ENCODE results near the gene SUFU. TPM values are rescaled to one million over a fixed set of nuclear protein-coding genes. Genes with fewer than 3 reads are reported as not detected.

The SUFU gene
- total and polyA plus RNA-seq, 2 of the 4 experiments (the other 2 are of a cell fraction), result 2.2 to 11.0 TPM

DNA sequence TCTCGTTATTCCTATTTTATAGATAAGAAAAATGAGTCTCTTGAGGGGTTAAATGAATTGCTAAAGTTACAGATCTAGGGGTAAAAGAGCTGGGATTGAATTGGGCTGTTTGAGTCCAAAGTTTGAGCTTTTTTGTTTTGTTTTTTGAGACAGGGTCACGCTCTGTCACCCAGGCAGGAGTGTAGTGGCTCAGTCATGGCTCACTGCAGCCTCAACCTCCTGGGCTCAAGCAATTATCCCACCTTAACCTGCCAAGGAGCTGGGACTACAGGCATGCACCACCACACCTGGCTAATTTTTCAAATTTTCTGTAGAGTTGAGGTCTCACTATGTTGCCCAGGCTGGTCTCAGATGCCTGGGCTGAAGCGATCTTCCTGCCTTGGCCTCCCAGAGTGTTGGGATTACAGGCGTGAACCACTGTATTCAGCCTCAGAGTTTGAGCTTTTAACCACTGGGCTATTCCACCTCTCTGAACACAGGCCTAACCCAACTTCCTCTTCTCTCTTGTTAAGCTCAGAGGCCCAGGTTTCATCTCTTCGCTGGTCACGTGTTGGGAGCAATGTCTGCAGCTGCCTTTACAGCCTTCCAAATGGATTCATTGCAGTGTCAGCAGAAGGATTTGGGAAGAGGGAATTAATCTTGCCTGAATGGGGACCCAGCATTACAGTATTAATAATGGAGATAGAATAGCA is 8.0 kb downstream of the SUFU start:
- no peak overlapping the region for H4K91ac ChIP-seq (ENCODE audit: insufficient read depth, low read depth, low read length)
- H4K5ac ChIP-seq (ENCODE audit: low read depth, low read length), result no peak overlapping the region
- no peak overlapping the region for H2BK120ac ChIP-seq (ENCODE audit: low read depth, low read length)
- TF ChIP-seq SMC3 (IDR thresholded peaks at IDR 0.05; ENCODE audit: low read depth, low read length) (no peak), MXI1 (IDR thresholded peaks at IDR 0.05; ENCODE audit: borderline replicate concordance, low read depth, low read length) (no peak), RCOR1 (IDR thresholded peaks at IDR 0.05; ENCODE audit: insufficient replicate concordance, low read length) (no peak), RFX5 (IDR thresholded peaks at IDR 0.05; ENCODE audit: low read depth, low read length) (no peak), BHLHE40 (IDR thresholded peaks at IDR 0.05; ENCODE audit: low read depth, low read length) (no peak), MAZ (IDR thresholded peaks at IDR 0.05; ENCODE audit: borderline replicate concordance, low read depth, low read length) (no peak), RAD21 (IDR thresholded peaks at IDR 0.05; ENCODE audit: low read length) (no peak), CHD1 (IDR thresholded peaks at IDR 0.05; ENCODE audit: low read depth, low read length) (no peak), FOS (IDR thresholded peaks at IDR 0.05; ENCODE audit: low read depth, low read length) (no peak), POLR2A (IDR thresholded peaks at IDR 0.05; ENCODE audit: low read depth, low read length) (no peak), MAFK (IDR thresholded peaks at IDR 0.05; ENCODE audit: low read depth, low read length) (no peak)
- TF ChIP-seq, protein P1, sequence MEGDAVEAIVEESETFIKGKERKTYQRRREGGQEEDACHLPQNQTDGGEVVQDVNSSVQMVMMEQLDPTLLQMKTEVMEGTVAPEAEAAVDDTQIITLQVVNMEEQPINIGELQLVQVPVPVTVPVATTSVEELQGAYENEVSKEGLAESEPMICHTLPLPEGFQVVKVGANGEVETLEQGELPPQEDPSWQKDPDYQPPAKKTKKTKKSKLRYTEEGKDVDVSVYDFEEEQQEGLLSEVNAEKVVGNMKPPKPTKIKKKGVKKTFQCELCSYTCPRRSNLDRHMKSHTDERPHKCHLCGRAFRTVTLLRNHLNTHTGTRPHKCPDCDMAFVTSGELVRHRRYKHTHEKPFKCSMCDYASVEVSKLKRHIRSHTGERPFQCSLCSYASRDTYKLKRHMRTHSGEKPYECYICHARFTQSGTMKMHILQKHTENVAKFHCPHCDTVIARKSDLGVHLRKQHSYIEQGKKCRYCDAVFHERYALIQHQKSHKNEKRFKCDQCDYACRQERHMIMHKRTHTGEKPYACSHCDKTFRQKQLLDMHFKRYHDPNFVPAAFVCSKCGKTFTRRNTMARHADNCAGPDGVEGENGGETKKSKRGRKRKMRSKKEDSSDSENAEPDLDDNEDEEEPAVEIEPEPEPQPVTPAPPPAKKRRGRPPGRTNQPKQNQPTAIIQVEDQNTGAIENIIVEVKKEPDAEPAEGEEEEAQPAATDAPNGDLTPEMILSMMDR (conservative IDR thresholded peaks at IDR 0.05; ENCODE audit: low read depth, low read length), result no peak
- TF ChIP-seq, protein P2, sequence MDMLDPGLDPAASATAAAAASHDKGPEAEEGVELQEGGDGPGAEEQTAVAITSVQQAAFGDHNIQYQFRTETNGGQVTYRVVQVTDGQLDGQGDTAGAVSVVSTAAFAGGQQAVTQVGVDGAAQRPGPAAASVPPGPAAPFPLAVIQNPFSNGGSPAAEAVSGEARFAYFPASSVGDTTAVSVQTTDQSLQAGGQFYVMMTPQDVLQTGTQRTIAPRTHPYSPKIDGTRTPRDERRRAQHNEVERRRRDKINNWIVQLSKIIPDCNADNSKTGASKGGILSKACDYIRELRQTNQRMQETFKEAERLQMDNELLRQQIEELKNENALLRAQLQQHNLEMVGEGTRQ (IDR thresholded peaks at IDR 0.05; ENCODE audit: low read depth, low read length), result no peak
- H3K79me1 ChIP-seq (ENCODE audit: low read depth in 1 of 2, low read length in 2 of 2), result peaks cover 25 to 72% of the 10 kb centered on the region in 2 experiments
- intact Hi-C loops (cut with micrococcal nuclease), result no loop called here
- peaks cover 33% of the 10 kb centered on the region for H3K36me3 ChIP-seq (ENCODE audit: control insufficient read depth, insufficient read depth, low read length)
- H4K20me1 ChIP-seq (ENCODE audit: insufficient read depth, low read length), result peaks cover 21% of the 10 kb centered on the region
- no peak overlapping the region for H2BK20ac ChIP-seq (ENCODE audit: low read depth, low read length)
- peaks cover 7% of the 10 kb centered on the region for H3K4me1 ChIP-seq (ENCODE audit: control insufficient read depth, insufficient read depth, low read length)
- H3K23ac ChIP-seq (ENCODE audit: low read depth, low read length), result no peak overlapping the region
- ChIA-PET CTCF (interaction anchor here (0.6 to 1.2 kb wide), 2 partner anchors 56 to 72 kb away, joined by 4 read pairs; no protein-coding TSS in a partner anchor), POLR2A (ENCODE audit: unreplicated experiment) (no interaction called here)
- no peak overlapping the region for H3K9ac ChIP-seq (ENCODE audit: low read depth, low read length)
- H2AFZ ChIP-seq (replicated peaks; ENCODE audit: low read length, poor library complexity), result no peak overlapping the region
- no peak overlapping the region for H3K4ac ChIP-seq (ENCODE audit: low read depth, low read length)
- no peak overlapping the region for H2AK5ac ChIP-seq (ENCODE audit: low read depth, low read length)
- no peak overlapping the region for H2AK9ac ChIP-seq (replicated peaks; ENCODE audit: low read depth, low read length, poor library complexity)
- H2BK15ac ChIP-seq (ENCODE audit: low read depth, low read length), result no peak overlapping the region
- H3K14ac ChIP-seq (replicated peaks; ENCODE audit: low read depth, low read length), result no peak overlapping the region
- in situ Hi-C loops (cut with MboI; ENCODE audit: low sequenced_read_pairs), result no loop called here
- dilution Hi-C loops (cut with HindIII; ENCODE audit: low sequenced_read_pairs, unreplicated experiment), result no loop called here
- ATAC-seq (ENCODE audit: low read depth) (no peak), DNase-seq (no peak)
- no TSS peak for BruUV-seq (replicated peaks)
- no peaks in the 10 kb centered on the region for H3K27me3 ChIP-seq (ENCODE audit: control insufficient read depth, insufficient read depth, low read length)
- no peaks in the 10 kb centered on the region for H3K9me3 ChIP-seq (ENCODE audit: control insufficient read depth, insufficient read depth, low read length)
- no peak overlapping the region for H3K4me3 ChIP-seq (ENCODE audit: insufficient read depth, low read depth, low read length)
- H3K56ac ChIP-seq (ENCODE audit: extremely low read depth, insufficient read depth, low read length), result no peak overlapping the region
- WGBS, 2 experiments (ENCODE audit: extremely low coverage in 2 of 2, insufficient read length in 1 of 2), result 94% methylated on average over 2 of the region's 6 CpGs; no CpG with 5 or more reads in 1 of the 2 experiments
- H4K8ac ChIP-seq (ENCODE audit: low read depth in 2 of 2, low read length in 2 of 2), result no peak overlapping the region
- H3K27ac ChIP-seq (ENCODE audit: insufficient read depth, low read length), result no peak overlapping the region
- H2BK5ac ChIP-seq (ENCODE audit: low read depth, low read length, poor library complexity, severe bottlenecking), result no peak overlapping the region
- no peak overlapping the region for H3K18ac ChIP-seq (ENCODE audit: low read depth, low read length)
- peaks cover 8% of the 10 kb centered on the region for H3K9me1 ChIP-seq (ENCODE audit: insufficient read depth, low read length)
- no peak overlapping the region for H3K4me2 ChIP-seq (ENCODE audit: low read depth, low read length)

All from IMR-90 (cell line).